CD14-positive monocyte (primary cell): ENCODE results near the gene PFDN1. TPM values are rescaled to one million over a fixed set of nuclear protein-coding genes. Genes with fewer than 3 reads are reported as not detected.

Experiments used
- DNase-seq, 3 donors: peaks; one replicate each; pipeline ENCODE4 v3.0.0-alpha.2; 2011 to 2022
- H2AFZ ChIP-seq: 2 replicates; pipeline ENCODE4 v1.6.0; 2012; ENCODE audit warnings: mild to moderate bottlenecking, low read depth, low read length, inconsistent platforms; ENCODE audit not compliant: insufficient read depth, poor library complexity, severe bottlenecking
- H3K27ac ChIP-seq, 2 donors: 1 replicate in 1 of 2; 2 replicates in 1 of 2; pipeline ENCODE4 v1.5.1; 2012 to 2013; ENCODE audit warnings: low read length in 2 of 2, control low read depth in 1 of 2, inconsistent platforms in 1 of 2, low read depth in 1 of 2, mild to moderate bottlenecking in 1 of 2
- H3K27me3 ChIP-seq, 2 donors: one replicate each; pipeline versions ENCODE4 v1.6.0 to v1.6.1; 2011 to 2013; ENCODE audit warnings: low read length in 2 of 2; ENCODE audit not compliant: control insufficient read depth in 2 of 2, insufficient read depth in 2 of 2
- H3K36me3 ChIP-seq, 2 donors: replicated peaks in 1 of 2; 1 replicate in 1 of 2; 2 replicates in 1 of 2; pipeline versions ENCODE4 v1.5.1 to v1.6.1; 2012 to 2013; ENCODE audit warnings: low read length in 2 of 2, control low read depth in 1 of 2, inconsistent platforms in 1 of 2, mild to moderate bottlenecking in 1 of 2; ENCODE audit not compliant: insufficient read depth in 2 of 2, control insufficient read depth in 1 of 2
- H3K4me1 ChIP-seq, 2 donors: 1 replicate in 1 of 2; 2 replicates in 1 of 2; pipeline versions ENCODE4 v1.5.1 to v1.6.1; 2012 to 2013; ENCODE audit warnings: low read length in 2 of 2, control low read depth in 1 of 2, inconsistent platforms in 1 of 2, mild to moderate bottlenecking in 1 of 2, moderate library complexity in 1 of 2; ENCODE audit not compliant: insufficient read depth in 2 of 2, control insufficient read depth in 1 of 2
- H3K4me2 ChIP-seq: replicated peaks from 2 replicates; pipeline ENCODE3; 2012; ENCODE audit warnings: low read length, moderate library complexity, mild to moderate bottlenecking; ENCODE audit not compliant: poor library complexity, severe bottlenecking; ENCODE audit errors: extremely low read depth
- H3K4me3 ChIP-seq, 3 experiments: fragments of 200-600 bp in 1 of 3; sonication (generic) in 1 of 3; replicated peaks in 1 of 3; 1 replicate in 2 of 3; 2 replicates in 1 of 3; pipeline ENCODE4 v1.5.1; 2011 to 2013; ENCODE audit warnings: low read length in 3 of 3, mild to moderate bottlenecking in 3 of 3, control low read depth in 2 of 3, low read depth in 2 of 3, inconsistent platforms in 1 of 3, moderate library complexity in 1 of 3
- H3K79me2 ChIP-seq: 2 replicates; pipeline ENCODE4 v1.6.0; 2012; ENCODE audit warnings: mild to moderate bottlenecking, control low read depth, inconsistent platforms, low read length, moderate library complexity; ENCODE audit not compliant: insufficient read depth
- H3K9ac ChIP-seq: 2 replicates; pipeline ENCODE4 v1.6.0; 2017; ENCODE audit warnings: low read length, mild to moderate bottlenecking; ENCODE audit not compliant: insufficient read depth, poor library complexity, severe bottlenecking
- H3K9me3 ChIP-seq, 2 donors: replicated peaks in 1 of 2; 1 replicate in 1 of 2; 2 replicates in 1 of 2; pipeline versions ENCODE4 v1.5.1 to v1.6.1; 2012 to 2013; ENCODE audit warnings: low read length in 2 of 2, control low read depth in 1 of 2; ENCODE audit not compliant: control insufficient read depth in 1 of 2, insufficient read depth in 1 of 2
- H4K20me1 ChIP-seq: 2 replicates; pipeline ENCODE4 v1.6.0; 2012; ENCODE audit warnings: mild to moderate bottlenecking, low read length, control low read depth, moderate library complexity; ENCODE audit not compliant: insufficient read depth
- H3K27ac Mint-ChIP-seq, 7 donors: one replicate each; pipeline ENCODE4 v1.8.0; 2020; ENCODE audit warnings: mild to moderate bottlenecking in 7 of 7, mixed read lengths in 7 of 7, moderate library complexity in 6 of 7, inconsistent platforms in 2 of 7
- H3K27me3 Mint-ChIP-seq, 3 donors: one replicate each; pipeline ENCODE4 v1.8.0; 2021 to 2022; ENCODE audit warnings: low read depth in 3 of 3, mild to moderate bottlenecking in 3 of 3, mixed read lengths in 3 of 3, moderate library complexity in 3 of 3, inconsistent platforms in 1 of 3
- H3K36me3 Mint-ChIP-seq, 2 donors: one replicate each; pipeline ENCODE4 v1.8.0; 2020; ENCODE audit warnings: mixed read lengths in 2 of 2, inconsistent platforms in 1 of 2, mild to moderate bottlenecking in 1 of 2
- H3K4me1 Mint-ChIP-seq: one replicate; pipeline ENCODE4 v1.8.0; 2020; ENCODE audit warnings: mild to moderate bottlenecking, mixed read lengths
- H3K4me3 Mint-ChIP-seq, 2 donors: one replicate each; pipeline ENCODE4 v1.8.0; 2020; ENCODE audit warnings: mild to moderate bottlenecking in 2 of 2, mixed read lengths in 2 of 2, moderate library complexity in 1 of 2
- H3K9me3 Mint-ChIP-seq, 7 donors: one replicate each; pipeline ENCODE4 v1.8.0; 2020 to 2022; ENCODE audit warnings: mixed read lengths in 7 of 7, mild to moderate bottlenecking in 6 of 7, moderate library complexity in 6 of 7, inconsistent platforms in 2 of 7
- CTCF ChIP-seq: fragments of 200-600 bp; IDR thresholded peaks from one replicate; pipeline ENCODE4 v1.8.0; 2022; ENCODE audit warnings: antibody characterized with exemption, mild to moderate bottlenecking
- WGBS: methylation state at CpG from one replicate; pipeline ENCODE4 v1.1.5; 2013; ENCODE audit warnings: missing lambda C conversion rate; ENCODE audit not compliant: insufficient coverage; 5-methylcytosine and 5-hydroxymethylcytosine counted together
- intact Hi-C, 2 donors: fragments of 100-400 bp; cut with micrococcal nuclease; formaldehyde crosslinking; loops; one replicate each; pipeline versions ENCODE4 v1.15.0 to v1.15.1; 2023
- polyA plus RNA-seq, 3 donors: library from polyadenylated mRNA; depleted of rRNA in 1 of 3; unstranded in 2 of 3; stranded (reverse) in 1 of 3; fragments of 300-500 nt in 2 of 3; fragments of >200 nt in 1 of 3; fragmentation: Illumina TruSeq in 2 of 3; gene quantifications; 1 replicate in 2 of 3; 2 replicates in 1 of 3; pipeline ENCODE4 v1.2.3, GENCODE V29; 2012 to 2021

The PFDN1 gene
- polyA plus RNA-seq, 3 donors: 44.7 to 105 (median 82.2) TPM

- Mint-ChIP-seq H3K4me1 (peaks cover 45% of the 10 kb centered on the region), H3K27ac (peak overlapping the region in 4 of 7 donors; percentile 13 to 25 (median 22)), H3K27me3 (peaks cover 0 to 2% (median 1%) of the 10 kb centered on the region in 3 donors), H3K36me3 (peaks cover 1 to 3% of the 10 kb centered on the region in 2 donors), H3K4me3 (peak overlapping the region in 1 of 2 donors; percentile 27), H3K9me3 (no peaks in the 10 kb centered on the region)
- no peaks in the 10 kb centered on the region for H4K20me1 ChIP-seq
- peaks cover 20 to 33% of the 10 kb centered on the region in 2 donors for H3K4me1 ChIP-seq
- intact Hi-C loops: loop anchor here in 1 of 2 donors (5.0 kb wide), 1 partner anchor 37 kb away; no protein-coding TSS in a partner anchor
- WGBS: 91% methylated on average over 1 of the region's 1 CpG
- no peak overlapping the region for H3K27ac ChIP-seq
- H3K4me3 ChIP-seq: no peak overlapping the region
- TF ChIP-seq CTCF: no peak
- H3K9me3 ChIP-seq: no peaks in the 10 kb centered on the region
- no peak overlapping the region for H3K4me2 ChIP-seq
- no peaks in the 10 kb centered on the region for H3K27me3 ChIP-seq
- peaks cover 0 to under 1% of the 10 kb centered on the region in 2 donors for H3K36me3 ChIP-seq
- no peak overlapping the region for H2AFZ ChIP-seq
- no peak overlapping the region for H3K9ac ChIP-seq
- H3K79me2 ChIP-seq: peaks cover 24% of the 10 kb centered on the region
- no peak for DNase-seq
Observed at GRCh38 chr5:140305471-140305870, 2.6 kb upstream of the PFDN1 start.

- peaks cover 38% of the 10 kb centered on the region for H3K79me2 ChIP-seq
- no peak overlapping the region for H3K9ac ChIP-seq
- H3K4me1 Mint-ChIP-seq: peaks cover 37% of the 10 kb centered on the region
- H2AFZ ChIP-seq: no peak overlapping the region
- H3K4me3 ChIP-seq: no peak overlapping the region
- no peaks in the 10 kb centered on the region for H3K27me3 ChIP-seq
- H3K36me3 ChIP-seq: peaks cover 2 to 15% of the 10 kb centered on the region in 2 donors
- peak overlapping the region in 5 of 7 donors; percentile 18 to 68 (median 45) for H3K27ac Mint-ChIP-seq
- intact Hi-C loops: loop anchor here in 1 of 2 donors (5.0 kb wide), 2 partner anchors 43 to 52 kb away; partner anchors contain the start of gene HBEGF
- H3K27me3 Mint-ChIP-seq: peaks cover 0 to 1% (median 0%) of the 10 kb centered on the region in 3 donors
- H3K9me3 Mint-ChIP-seq: no peaks in the 10 kb centered on the region
- no peak for TF ChIP-seq CTCF
- H3K9me3 ChIP-seq: no peaks in the 10 kb centered on the region
- peaks cover 8 to 15% of the 10 kb centered on the region in 2 donors for H3K36me3 Mint-ChIP-seq
- no peaks in the 10 kb centered on the region for H4K20me1 ChIP-seq
- no peak overlapping the region for H3K4me2 ChIP-seq
- peaks cover 16 to 29% of the 10 kb centered on the region in 2 donors for H3K4me1 ChIP-seq
- peak; percentile 31 to 68 (median 41) for DNase-seq
- WGBS: 88% methylated on average over 13 of the region's 15 CpGs
- H3K27ac ChIP-seq: no peak overlapping the region
- H3K4me3 Mint-ChIP-seq: peak overlapping the region in 1 of 2 donors; percentile 46
Observed at GRCh38 chr5:140303966-140304365, 1.1 kb upstream of the PFDN1 start.
